D721Med (cell line): ENCODE measurements around the gene CDH24.

Source experiments
- DNase-seq: peaks from one replicate; pipeline ENCODE4 v3.0.0; 2011; ENCODE audit warnings: low spot score; ENCODE audit not compliant: insufficient read length
- FAIRE-seq: peaks from 2 replicates; lab custom pipeline; 2011; peaks lifted over from hg19 to GRCh38; lab: Jason Lieb, UNC
- CTCF ChIP-seq: IDR thresholded peaks from 2 replicates; pipeline ENCODE4 v1.5.1; 2012; ENCODE audit warnings: mild to moderate bottlenecking, control low read depth; ENCODE audit not compliant: insufficient read depth; ENCODE audit errors: missing control alignments

Gene CDH24

DNA sequence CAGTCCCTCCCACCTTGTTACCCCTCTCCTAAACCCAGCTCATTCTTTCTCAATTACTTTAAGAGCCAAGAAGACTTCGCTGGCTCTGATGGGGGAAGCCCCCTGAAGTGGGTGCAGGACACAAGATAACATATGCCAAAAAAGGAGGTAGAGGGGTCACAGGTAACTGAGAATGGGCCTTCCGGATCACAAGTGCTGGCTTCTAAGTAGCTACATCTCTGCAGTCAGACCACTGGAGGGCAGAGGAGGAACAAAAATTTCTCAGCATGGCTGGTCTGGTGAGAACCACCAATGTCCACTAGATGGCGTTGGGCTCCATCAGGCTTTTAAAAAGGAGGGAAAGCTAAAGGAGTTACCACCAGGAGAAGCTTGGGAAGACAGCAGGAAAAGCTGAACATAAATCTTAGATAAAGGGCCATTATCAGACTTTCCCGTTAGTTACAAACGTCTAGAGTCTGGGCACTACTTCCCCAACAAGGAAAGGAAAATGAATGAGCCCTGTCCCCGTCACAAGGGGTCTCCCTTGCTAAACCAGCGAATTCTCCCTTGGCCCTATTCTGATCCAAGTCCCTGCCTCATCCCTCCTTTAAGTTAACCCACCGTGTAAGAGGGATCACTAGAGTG lies 11.6 kb upstream of the CDH24 start:
- FAIRE-seq (no peak), DNase-seq (peak; percentile 93)
- peak; percentile 99 for TF ChIP-seq CTCF

GRCh38 chr14:23067847-23068788 lies 10.8 kb upstream of the CDH24 start:
- no peak for FAIRE-seq
- no peak for DNase-seq
- TF ChIP-seq CTCF: no peak

- TF ChIP-seq CTCF: no peak
- FAIRE-seq (no peak), DNase-seq (no peak)
These were observed 9.8 kb upstream of the CDH24 start for GRCh38 chr14:23066855-23067744.

DNA sequence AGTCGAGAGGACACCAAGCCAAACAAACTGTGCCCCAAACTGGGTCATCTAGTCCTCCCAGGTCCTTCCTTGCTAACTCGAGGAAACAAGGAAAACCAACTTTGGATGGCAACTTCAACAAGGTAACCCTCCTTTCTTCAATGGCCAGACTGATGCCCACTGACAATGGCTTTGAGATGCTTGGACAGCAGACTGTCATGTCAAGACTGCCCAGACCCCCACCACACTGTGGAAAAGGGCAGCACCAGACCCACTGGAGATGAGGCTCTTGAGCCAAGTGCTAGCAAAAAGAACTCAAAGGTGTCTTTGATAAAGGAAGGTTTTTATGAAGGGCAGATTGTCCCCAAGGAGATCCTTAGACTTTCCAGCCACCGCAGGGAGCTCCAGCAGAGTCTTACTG lies 9.0 kb upstream of the CDH24 start:
- no peak for TF ChIP-seq CTCF
- FAIRE-seq (no peak), DNase-seq (no peak)

GRCh38 chr14:23063601-23064000 lies 6.3 kb upstream of the CDH24 start:
- no peak for TF ChIP-seq CTCF

DNA sequence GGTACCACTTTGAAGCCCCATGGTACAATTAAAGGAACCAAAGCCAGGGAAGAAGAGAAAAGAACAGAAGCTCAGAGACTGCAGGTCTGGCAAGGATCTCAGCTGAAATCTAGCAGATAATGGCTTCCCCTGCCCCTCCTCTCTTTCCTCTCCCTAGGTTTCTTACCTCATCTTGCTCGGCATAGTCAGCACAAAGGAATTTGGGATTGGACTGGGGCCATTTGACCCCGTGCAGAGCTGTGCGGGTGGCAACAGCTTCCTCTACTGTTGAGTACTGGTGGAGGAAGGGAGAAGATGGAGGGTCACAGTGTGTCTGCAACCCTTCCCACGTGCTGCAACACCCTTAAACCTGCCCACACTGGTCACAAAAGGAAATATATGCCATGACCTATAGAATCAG lies 4.7 kb upstream of the CDH24 start:
- no peak for TF ChIP-seq CTCF
- DNase-seq (no peak), FAIRE-seq (no peak)

More at GRCh38 chr14:23063601-23064000, 6.3 kb upstream of the CDH24 start:
- DNase-seq (no peak), FAIRE-seq (no peak)
